ENCODE results near the gene CDC42BPB.

CDC42BPB gene

GRCh38 chr14:103001226-103001625, 56.1 kb downstream of the CDC42BPB start:
- TF ChIP-seq, protein P1, sequence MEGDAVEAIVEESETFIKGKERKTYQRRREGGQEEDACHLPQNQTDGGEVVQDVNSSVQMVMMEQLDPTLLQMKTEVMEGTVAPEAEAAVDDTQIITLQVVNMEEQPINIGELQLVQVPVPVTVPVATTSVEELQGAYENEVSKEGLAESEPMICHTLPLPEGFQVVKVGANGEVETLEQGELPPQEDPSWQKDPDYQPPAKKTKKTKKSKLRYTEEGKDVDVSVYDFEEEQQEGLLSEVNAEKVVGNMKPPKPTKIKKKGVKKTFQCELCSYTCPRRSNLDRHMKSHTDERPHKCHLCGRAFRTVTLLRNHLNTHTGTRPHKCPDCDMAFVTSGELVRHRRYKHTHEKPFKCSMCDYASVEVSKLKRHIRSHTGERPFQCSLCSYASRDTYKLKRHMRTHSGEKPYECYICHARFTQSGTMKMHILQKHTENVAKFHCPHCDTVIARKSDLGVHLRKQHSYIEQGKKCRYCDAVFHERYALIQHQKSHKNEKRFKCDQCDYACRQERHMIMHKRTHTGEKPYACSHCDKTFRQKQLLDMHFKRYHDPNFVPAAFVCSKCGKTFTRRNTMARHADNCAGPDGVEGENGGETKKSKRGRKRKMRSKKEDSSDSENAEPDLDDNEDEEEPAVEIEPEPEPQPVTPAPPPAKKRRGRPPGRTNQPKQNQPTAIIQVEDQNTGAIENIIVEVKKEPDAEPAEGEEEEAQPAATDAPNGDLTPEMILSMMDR (IDR thresholded peaks at IDR 0.05; ENCODE audit: low read depth, low read length), result no peak
- no peak overlapping the region for H3K4me3 ChIP-seq (replicated peaks in 1 of 2; ENCODE audit: low read depth in 2 of 2, low read length in 2 of 2)
- no peak for DNase-seq (ENCODE audit: low read depth in 2 of 2)

GRCh38 chr14:103000291-103000921, 56.9 kb downstream of the CDC42BPB start:
- no peak overlapping the region for H3K4me3 ChIP-seq (replicated peaks in 1 of 2; ENCODE audit: low read depth in 2 of 2, low read length in 2 of 2)
- TF ChIP-seq, protein P1 (IDR thresholded peaks at IDR 0.05; ENCODE audit: low read depth, low read length), result no peak
- no peak for DNase-seq (ENCODE audit: low read depth in 2 of 2)

- TF ChIP-seq, protein P1 (IDR thresholded peaks at IDR 0.05; ENCODE audit: low read depth, low read length), result no peak
- no peak for DNase-seq (ENCODE audit: low read depth in 2 of 2)
Measured at GRCh38 chr14:102999227-102999895, 58.0 kb downstream of the CDC42BPB start.

GRCh38 chr14:102998393-102998792, 59.0 kb downstream of the CDC42BPB start:
- DNase-seq (ENCODE audit: low read depth in 2 of 2), result peak in 1 of 2 donors; percentile 62
- TF ChIP-seq, protein P1 (IDR thresholded peaks at IDR 0.05; ENCODE audit: low read depth, low read length), result no peak
- no peak overlapping the region for H3K4me3 ChIP-seq (replicated peaks in 1 of 2; ENCODE audit: low read depth in 2 of 2, low read length in 2 of 2)

More at GRCh38 chr14:102999227-102999895, 58.0 kb downstream of the CDC42BPB start:
- H3K4me3 ChIP-seq (replicated peaks in 1 of 2; ENCODE audit: low read depth in 2 of 2, low read length in 2 of 2), result no peak overlapping the region

GRCh38 chr14:102996941-102997340, 60.4 kb downstream of the CDC42BPB start:
- no peak for DNase-seq (ENCODE audit: low read depth in 2 of 2)
- TF ChIP-seq, protein P1 (IDR thresholded peaks at IDR 0.05; ENCODE audit: low read depth, low read length), result no peak

DNA sequence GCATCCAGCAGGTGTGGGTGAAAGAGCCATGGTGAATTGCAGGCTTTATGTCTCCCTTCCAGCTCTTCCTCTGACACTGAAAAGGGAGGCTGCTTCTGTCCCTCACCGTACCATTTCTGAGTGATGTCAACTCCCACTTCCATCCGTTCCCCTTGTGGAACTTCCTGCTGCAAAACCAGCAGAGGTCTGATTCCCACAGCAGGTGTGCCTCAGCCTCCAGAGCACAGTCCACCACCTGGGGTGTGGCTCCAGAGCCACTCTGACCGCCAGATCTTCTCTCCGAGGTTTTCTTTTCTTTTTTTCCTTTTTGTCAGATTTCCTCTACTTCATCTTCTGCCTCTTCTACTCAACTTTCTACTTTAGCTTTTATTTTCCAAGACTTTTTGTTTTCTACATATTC, 62.7 kb downstream of the CDC42BPB start:
- no peak for DNase-seq (ENCODE audit: low read depth in 2 of 2)
- TF ChIP-seq, protein P1 (IDR thresholded peaks at IDR 0.05; ENCODE audit: low read depth, low read length), result no peak
- H3K4me3 ChIP-seq (replicated peaks in 1 of 2; ENCODE audit: low read depth in 2 of 2, low read length in 2 of 2), result no peak overlapping the region

More at GRCh38 chr14:102996941-102997340, 60.4 kb downstream of the CDC42BPB start:
- no peak overlapping the region for H3K4me3 ChIP-seq (replicated peaks in 1 of 2; ENCODE audit: low read depth in 2 of 2, low read length in 2 of 2)

Measured in cardiac fibroblast (primary cell).